IPS DF 6.9 (cell line): ENCODE results near the gene TOMM20.
"Not testable (repeated sequence)": the region's sequence is repeated elsewhere in the genome, so short reads cannot be mapped to it uniquely, and the experiment has no call there.

Experiments used
- DNase-seq: peaks from one replicate; pipeline ENCODE4 v3.0.0-alpha.2; 2013; ENCODE audit warnings: low read depth, low spot score
- H3K27ac ChIP-seq: one replicate; pipeline ENCODE4 v1.5.1; 2013; ENCODE audit warnings: low read length, control low read depth
- H3K27me3 ChIP-seq: 2 replicates; pipeline ENCODE4 v1.6.1; 2013; ENCODE audit warnings: mild to moderate bottlenecking, low read length; ENCODE audit not compliant: control insufficient read depth, insufficient read depth
- H3K36me3 ChIP-seq: 2 replicates; pipeline ENCODE4 v1.6.1; 2013; ENCODE audit warnings: low read length; ENCODE audit not compliant: control insufficient read depth, insufficient read depth
- H3K4me1 ChIP-seq: 2 replicates; pipeline ENCODE4 v1.6.1; 2013; ENCODE audit warnings: low read length; ENCODE audit not compliant: control insufficient read depth, insufficient read depth
- H3K4me3 ChIP-seq: 2 replicates; pipeline ENCODE4 v1.5.1; 2013; ENCODE audit warnings: mild to moderate bottlenecking, low read length
- H3K9me3 ChIP-seq: 2 replicates; pipeline ENCODE4 v1.6.1; 2013; ENCODE audit warnings: low read length, inconsistent platforms; ENCODE audit not compliant: control insufficient read depth, insufficient read depth
- WGBS: extraction: QIAGEN DNeasy Blood & Tissue Kit; methylation state at CpG from one replicate; pipeline ENCODE4 v1.1.7; 2013; ENCODE audit warnings: mixed read lengths, missing lambda C conversion rate; ENCODE audit not compliant: insufficient read length, insufficient coverage; 5-methylcytosine and 5-hydroxymethylcytosine counted together

Gene TOMM20

GRCh38 chr1:235092415-235092814 is 36.2 kb downstream of the TOMM20 start:
- H3K9me3 ChIP-seq, H3K27me3 ChIP-seq, H3K27ac ChIP-seq, DNase-seq, H3K4me3 ChIP-seq, H3K36me3 ChIP-seq: not testable (repeated sequence)
- no CpG with 5 or more reads among the region's 14 CpGs for WGBS
- peaks cover 14% of the 10 kb centered on the region; the same call in 1 of the 2 replicates for H3K4me1 ChIP-seq

GRCh38 chr1:235092045-235092406 is 36.6 kb downstream of the TOMM20 start:
- not testable (repeated sequence) for H3K27me3 ChIP-seq, DNase-seq, H3K27ac ChIP-seq, H3K36me3 ChIP-seq, H3K4me3 ChIP-seq, H3K9me3 ChIP-seq
- H3K4me1 ChIP-seq: peaks cover 14% of the 10 kb centered on the region; the same call in 1 of the 2 replicates
- WGBS: no CpG with 5 or more reads among the region's 8 CpGs

- H3K27ac ChIP-seq, H3K27me3 ChIP-seq, H3K9me3 ChIP-seq, DNase-seq, H3K4me3 ChIP-seq, H3K36me3 ChIP-seq: not testable (repeated sequence)
- H3K4me1 ChIP-seq: peaks cover 14% of the 10 kb centered on the region; the same call in 1 of the 2 replicates
- WGBS: no CpG with 5 or more reads among the region's 20 CpGs
Observed at GRCh38 chr1:235091319-235092044, 37.2 kb downstream of the TOMM20 start.

- Histone ChIP-seq H3K36me3 (no peaks in the 10 kb centered on the region), H3K27ac (no peak overlapping the region), H3K4me1 (peaks cover 14% of the 10 kb centered on the region; the same call in 1 of the 2 replicates), H3K4me3 (no peak overlapping the region), H3K27me3 (no peaks in the 10 kb centered on the region), H3K9me3 (no peaks in the 10 kb centered on the region)
- peak; percentile 84 for DNase-seq
- WGBS: no CpG with 5 or more reads among the region's 20 CpGs
Observed at GRCh38 chr1:235090406-235091069, 38.1 kb downstream of the TOMM20 start.

- Histone ChIP-seq H3K4me3 (no peak overlapping the region), H3K27me3 (no peaks in the 10 kb centered on the region), H3K4me1 (peaks cover 15% of the 10 kb centered on the region; the same call in 1 of the 2 replicates), H3K36me3 (no peaks in the 10 kb centered on the region), H3K9me3 (no peaks in the 10 kb centered on the region), H3K27ac (no peak overlapping the region)
- WGBS: no CpG with 5 or more reads among the region's 7 CpGs
- no peak for DNase-seq
Observed at GRCh38 chr1:235088907-235089306, 39.7 kb downstream of the TOMM20 start.

- peaks cover 15% of the 10 kb centered on the region; the same call in 1 of the 2 replicates for H3K4me1 ChIP-seq
- H3K9me3 ChIP-seq: no peaks in the 10 kb centered on the region
- no peak overlapping the region for H3K4me3 ChIP-seq
- H3K36me3 ChIP-seq: no peaks in the 10 kb centered on the region
- H3K27ac ChIP-seq: no peak overlapping the region
- no peak for DNase-seq
- WGBS: no CpG with 5 or more reads among the region's 6 CpGs
- no peaks in the 10 kb centered on the region for H3K27me3 ChIP-seq
Observed at GRCh38 chr1:235088430-235088829, 40.2 kb downstream of the TOMM20 start.

- H3K27ac ChIP-seq: no peak overlapping the region
- no peaks in the 10 kb centered on the region for H3K36me3 ChIP-seq
- peaks cover 14% of the 10 kb centered on the region; the same call in 1 of the 2 replicates for H3K4me1 ChIP-seq
- DNase-seq: no peak
- no CpG with 5 or more reads among the region's 6 CpGs for WGBS
- no peaks in the 10 kb centered on the region for H3K9me3 ChIP-seq
- H3K27me3 ChIP-seq: no peaks in the 10 kb centered on the region
- no peak overlapping the region for H3K4me3 ChIP-seq
Observed at GRCh38 chr1:235087906-235088305, 40.7 kb downstream of the TOMM20 start.

GRCh38 chr1:235085411-235086117 is 43.1 kb downstream of the TOMM20 start:
- H3K4me1 ChIP-seq, H3K27me3 ChIP-seq, H3K27ac ChIP-seq, H3K4me3 ChIP-seq, H3K9me3 ChIP-seq, H3K36me3 ChIP-seq, DNase-seq: not testable (repeated sequence)
- no CpG with 5 or more reads among the region's 12 CpGs for WGBS

- H3K27ac ChIP-seq, H3K4me1 ChIP-seq, H3K36me3 ChIP-seq, H3K27me3 ChIP-seq, H3K9me3 ChIP-seq, DNase-seq, H3K4me3 ChIP-seq: not testable (repeated sequence)
- WGBS: no CpG with 5 or more reads among the region's 5 CpGs
Observed at GRCh38 chr1:235080788-235081187, 47.8 kb downstream of the TOMM20 start.

GRCh38 chr1:235080297-235080657 is 48.4 kb downstream of the TOMM20 start:
- not testable (repeated sequence) for H3K4me3 ChIP-seq, H3K36me3 ChIP-seq, H3K27ac ChIP-seq, DNase-seq, H3K27me3 ChIP-seq, H3K9me3 ChIP-seq, H3K4me1 ChIP-seq
- no CpG with 5 or more reads among the region's 4 CpGs for WGBS
